ENCODE data around the gene GPT2.

The GPT2 gene

GRCh38 chr16:46855389-46855788, 28.8 kb upstream of the GPT2 start:
- Histone ChIP-seq H3K4me3 (replicated peaks; ENCODE audit: insufficient read depth, low read length) (no peak overlapping the region), H3K27me3 (ENCODE audit: insufficient read depth, poor library complexity, severe bottlenecking) (no peaks in the 10 kb centered on the region), H3K27ac (replicated peaks) (no peak overlapping the region)
- TF ChIP-seq GABPA (IDR thresholded peaks at IDR 0.05; ENCODE audit: low read depth) (no peak), POLR2AphosphoS5 (IDR thresholded peaks at IDR 0.05; ENCODE audit: low read depth) (no peak), CTCF (IDR thresholded peaks at IDR 0.05; ENCODE audit: insufficient read depth, low read length) (no peak), SPI1 (IDR thresholded peaks at IDR 0.05; ENCODE audit: borderline replicate concordance, low read depth) (no peak)
- DNase-seq (ENCODE audit: low read depth in 1 of 2, low spot score in 1 of 2): no peak

- DNase-seq (ENCODE audit: low read depth in 1 of 2, low spot score in 1 of 2): peak in 1 of 2 experiments; percentile 20
- H3K27ac ChIP-seq (replicated peaks): no peak overlapping the region
- no peaks in the 10 kb centered on the region for H3K27me3 ChIP-seq (ENCODE audit: insufficient read depth, poor library complexity, severe bottlenecking)
- no peak for TF ChIP-seq POLR2AphosphoS5 (IDR thresholded peaks at IDR 0.05; ENCODE audit: low read depth)
- TF ChIP-seq SPI1 (IDR thresholded peaks at IDR 0.05; ENCODE audit: borderline replicate concordance, low read depth): no peak
- H3K4me3 ChIP-seq (replicated peaks; ENCODE audit: insufficient read depth, low read length): no peak overlapping the region
Observed at GRCh38 chr16:46857368-46857945, 26.7 kb upstream of the GPT2 start.

- DNase-seq (ENCODE audit: low read depth in 1 of 2, low spot score in 1 of 2): no peak
- no peak for TF ChIP-seq REST (IDR thresholded peaks at IDR 0.05; ENCODE audit: insufficient replicate concordance, low read depth)
- no peak for TF ChIP-seq CTCF (IDR thresholded peaks at IDR 0.05; ENCODE audit: insufficient read depth, low read length)
- Histone ChIP-seq H3K27ac (replicated peaks) (no peak overlapping the region), H3K4me3 (replicated peaks; ENCODE audit: insufficient read depth, low read length) (no peak overlapping the region), H3K27me3 (ENCODE audit: insufficient read depth, poor library complexity, severe bottlenecking) (no peaks in the 10 kb centered on the region)
Observed at GRCh38 chr16:46858151-46858550, 26.0 kb upstream of the GPT2 start.

- Histone ChIP-seq H3K4me3 (replicated peaks; ENCODE audit: insufficient read depth, low read length) (no peak overlapping the region), H3K27ac (replicated peaks) (no peak overlapping the region), H3K27me3 (ENCODE audit: insufficient read depth, poor library complexity, severe bottlenecking) (no peaks in the 10 kb centered on the region)
- DNase-seq (ENCODE audit: low read depth in 1 of 2, low spot score in 1 of 2): no peak
- no peak for TF ChIP-seq POLR2AphosphoS5 (IDR thresholded peaks at IDR 0.05; ENCODE audit: low read depth)
- no peak for TF ChIP-seq GABPA (IDR thresholded peaks at IDR 0.05; ENCODE audit: low read depth)
- TF ChIP-seq CTCF (IDR thresholded peaks at IDR 0.05; ENCODE audit: insufficient read depth, low read length): no peak
- no peak for TF ChIP-seq SPI1 (IDR thresholded peaks at IDR 0.05; ENCODE audit: borderline replicate concordance, low read depth)
- TF ChIP-seq REST (IDR thresholded peaks at IDR 0.05; ENCODE audit: insufficient replicate concordance, low read depth): no peak
Observed at GRCh38 chr16:46859719-46860152, 24.4 kb upstream of the GPT2 start.
